Esophagus (tissue), 2 donors: ENCODE results near the gene ARID1A. TPM values are rescaled to one million over a fixed set of nuclear protein-coding genes. Genes with fewer than 3 reads are reported as not detected.
"Not testable (repeated sequence)": the region's sequence is repeated elsewhere in the genome, so short reads cannot be mapped to it uniquely, and the experiment has no call there.

Experiments used
- H3K27ac ChIP-seq, 2 donors: one replicate each; pipeline ENCODE4 v1.5.1; 2013; ENCODE audit warnings: low read depth in 2 of 2, mild to moderate bottlenecking in 2 of 2, inconsistent platforms in 1 of 2, low read length in 1 of 2, moderate library complexity in 1 of 2
- H3K27me3 ChIP-seq, 2 donors: one replicate each; pipeline ENCODE4 v1.6.1; 2013; ENCODE audit warnings: low read length in 2 of 2, control low read depth in 1 of 2, mild to moderate bottlenecking in 1 of 2; ENCODE audit not compliant: insufficient read depth in 2 of 2, control insufficient read depth in 1 of 2
- H3K36me3 ChIP-seq, 2 donors: one replicate each; pipeline ENCODE4 v1.6.1; 2013; ENCODE audit warnings: low read length in 1 of 2; ENCODE audit not compliant: control insufficient read depth in 2 of 2, insufficient read depth in 2 of 2
- H3K4me1 ChIP-seq, 2 donors: one replicate each; pipeline ENCODE4 v1.6.1; 2013; ENCODE audit warnings: low read length in 1 of 2; ENCODE audit not compliant: control insufficient read depth in 2 of 2, insufficient read depth in 2 of 2
- H3K4me3 ChIP-seq, 2 donors: one replicate each; pipeline ENCODE4 v1.5.1; 2013; ENCODE audit warnings: low read length in 2 of 2, mild to moderate bottlenecking in 2 of 2, low read depth in 1 of 2, moderate library complexity in 1 of 2
- H3K9me3 ChIP-seq, 2 donors: one replicate each; pipeline ENCODE4 v1.6.1; 2013; ENCODE audit warnings: mild to moderate bottlenecking in 2 of 2, low read depth in 1 of 2, low read length in 1 of 2, moderate library complexity in 1 of 2; ENCODE audit not compliant: control insufficient read depth in 2 of 2, insufficient read depth in 1 of 2
- WGBS, 2 donors: extraction: QIAGEN DNeasy Blood & Tissue Kit; methylation state at CpG; one replicate each; pipeline ENCODE4 v1.1.7; 2013; 5-methylcytosine and 5-hydroxymethylcytosine counted together
- polyA plus RNA-seq, 2 donors: library from polyadenylated mRNA; stranded (reverse); fragments of 200-250 nt; gene quantifications; one replicate each; pipeline ENCODE4 v1.2.3, GENCODE V29; 2013
- donor health status: healthy with polysubstance abuse.
- donor health status: Bipolar disorder and iron deficiency.

The ARID1A gene
- polyA plus RNA-seq, 2 donors, result 15.9 to 17.8 TPM

DNA sequence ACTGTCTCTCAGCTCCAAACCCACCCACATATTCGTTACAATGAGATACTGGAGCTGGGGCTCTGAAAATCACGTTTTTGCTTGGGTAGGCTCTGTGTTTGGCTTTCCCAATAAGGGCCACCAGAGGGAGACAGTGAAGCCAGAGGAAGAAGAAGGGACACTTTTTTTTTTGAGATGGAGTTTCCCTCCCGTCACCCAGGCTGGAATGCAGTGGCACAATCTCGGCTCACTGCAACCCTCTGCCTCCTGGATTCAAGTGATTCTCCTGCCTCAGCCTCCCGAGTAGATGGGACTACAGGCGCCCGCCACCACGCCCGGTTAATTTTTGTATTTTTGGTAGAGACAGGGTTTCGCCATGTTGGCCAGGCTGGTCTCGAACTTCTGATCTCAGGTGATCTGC is 114.3 kb downstream of the ARID1A start:
- H3K27ac ChIP-seq, H3K4me3 ChIP-seq, H3K4me1 ChIP-seq, H3K9me3 ChIP-seq, H3K36me3 ChIP-seq, H3K27me3 ChIP-seq: not testable (repeated sequence)
- 55% methylated on average over 11 of the region's 11 CpGs for WGBS, 2 donors

DNA sequence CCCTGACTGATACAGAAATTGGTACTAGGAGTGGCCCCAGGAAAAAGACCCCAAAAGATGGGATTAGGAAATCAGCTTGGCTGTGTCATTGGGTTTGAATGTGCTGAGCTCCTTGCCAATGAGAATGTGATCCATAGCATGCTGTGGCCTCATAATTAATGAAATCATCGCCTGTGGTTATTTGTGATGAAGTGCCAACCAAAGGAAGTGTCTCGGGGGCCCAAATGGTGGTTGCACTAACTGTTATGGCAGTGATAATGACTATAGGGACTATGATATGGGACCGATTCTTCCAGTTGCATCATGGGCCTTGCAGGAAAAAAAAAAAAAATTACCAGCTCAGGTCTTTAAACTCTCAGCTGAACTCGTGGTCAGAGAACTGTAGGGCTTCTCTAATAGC is 115.2 kb downstream of the ARID1A start:
- WGBS, 2 donors, result 74 to 79% methylated on average over 4 of the region's 4 CpGs
- no peaks in the 10 kb centered on the region for H3K9me3 ChIP-seq

DNA sequence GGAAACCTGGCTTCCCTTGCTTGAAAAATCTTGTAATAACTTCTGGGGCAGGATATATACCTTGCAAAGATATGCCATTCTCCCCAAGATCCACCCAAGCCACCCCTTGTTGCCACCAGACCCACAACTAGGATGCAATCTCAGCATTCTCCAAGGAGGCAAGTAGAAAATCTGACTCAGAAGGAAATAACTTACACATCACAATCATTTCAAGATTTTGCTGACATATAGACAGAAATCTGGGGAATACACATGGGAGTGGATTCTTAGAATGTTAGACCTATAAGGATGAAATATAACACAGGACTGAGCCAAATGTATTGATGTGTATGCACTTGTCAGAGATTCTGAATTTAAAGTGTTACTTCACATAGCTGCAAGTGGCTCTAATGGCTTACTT is 115.9 kb downstream of the ARID1A start:
- Histone ChIP-seq H3K9me3 (no peaks in the 10 kb centered on the region), H3K4me1 (no peaks in the 10 kb centered on the region), H3K27me3 (no peaks in the 10 kb centered on the region), H3K4me3 (no peak overlapping the region), H3K27ac (no peak overlapping the region), H3K36me3 (no peaks in the 10 kb centered on the region)

More for the DNA sequence above, 115.2 kb downstream of the ARID1A start:
- Histone ChIP-seq H3K27me3 (no peaks in the 10 kb centered on the region), H3K4me1 (no peaks in the 10 kb centered on the region), H3K36me3 (no peaks in the 10 kb centered on the region), H3K4me3 (no peak overlapping the region), H3K27ac (no peak overlapping the region)

DNA sequence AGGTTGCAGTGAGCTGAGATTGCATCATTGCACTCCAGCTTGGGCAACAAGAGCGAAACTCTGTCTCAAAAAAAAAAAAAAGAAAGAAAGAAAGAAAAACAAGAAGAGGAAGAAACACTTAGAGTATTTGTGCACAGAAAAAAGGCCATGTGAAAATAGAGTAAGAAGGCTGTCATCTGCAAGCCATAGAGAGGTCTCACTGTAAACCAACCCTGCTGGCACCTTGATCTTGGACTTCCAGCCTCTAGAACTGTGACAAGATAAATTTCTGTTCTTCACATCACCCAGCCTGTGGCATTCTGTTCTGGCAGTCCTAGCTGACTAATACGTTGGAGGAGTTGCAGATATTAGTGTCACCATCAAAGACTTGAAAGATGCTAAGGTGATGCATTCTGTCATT is 118.6 kb downstream of the ARID1A start:
- H3K4me1 ChIP-seq, result no peaks in the 10 kb centered on the region
- no peaks in the 10 kb centered on the region for H3K27me3 ChIP-seq
- H3K27ac ChIP-seq, result no peak overlapping the region
- 91 to 92% methylated on average over 2 of the region's 2 CpGs for WGBS, 2 donors
- H3K4me3 ChIP-seq, result no peak overlapping the region
- H3K9me3 ChIP-seq, result no peaks in the 10 kb centered on the region
- H3K36me3 ChIP-seq, result no peaks in the 10 kb centered on the region

GRCh38 chr1:26814893-26815292 is 119.1 kb downstream of the ARID1A start:
- 82 to 91% methylated on average over 3 of the region's 3 CpGs for WGBS, 2 donors
- Histone ChIP-seq H3K36me3 (no peaks in the 10 kb centered on the region), H3K27ac (no peak overlapping the region), H3K27me3 (no peaks in the 10 kb centered on the region), H3K4me3 (no peak overlapping the region), H3K4me1 (no peaks in the 10 kb centered on the region), H3K9me3 (no peaks in the 10 kb centered on the region)

DNA sequence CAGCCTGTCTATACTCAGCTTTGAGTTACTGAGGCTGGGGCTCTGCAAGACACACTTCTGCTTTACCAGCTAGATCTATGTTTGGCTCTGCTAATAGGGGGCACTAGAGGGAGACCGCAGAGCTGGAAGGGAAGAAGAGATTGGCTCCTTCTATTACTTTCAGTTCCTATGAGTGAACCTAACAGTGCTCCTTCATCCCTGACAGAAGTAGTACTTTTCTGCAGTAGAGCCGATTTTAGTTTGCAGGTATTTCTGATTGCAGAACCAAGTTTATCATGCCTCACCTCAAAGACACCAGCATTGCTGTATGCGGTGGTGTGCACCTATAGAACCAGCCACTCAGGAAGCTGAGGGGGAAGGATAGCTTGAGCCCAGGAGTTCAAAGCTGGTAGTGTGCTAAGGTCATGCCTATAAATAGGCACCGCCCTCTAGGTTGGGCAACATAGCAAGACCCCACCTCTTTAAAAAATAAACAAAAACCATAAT is 125.0 kb downstream of the ARID1A start:
- Histone ChIP-seq H3K36me3 (no peaks in the 10 kb centered on the region), H3K27ac (no peak overlapping the region), H3K4me3 (no peak overlapping the region), H3K9me3 (no peaks in the 10 kb centered on the region), H3K27me3 (no peaks in the 10 kb centered on the region), H3K4me1 (no peaks in the 10 kb centered on the region)
- WGBS, 2 donors, result 60% methylated on average over 4 of the region's 4 CpGs

- H3K36me3 ChIP-seq, result no peaks in the 10 kb centered on the region
- no peaks in the 10 kb centered on the region for H3K9me3 ChIP-seq
- H3K27me3 ChIP-seq, result no peaks in the 10 kb centered on the region
- no peak overlapping the region for H3K27ac ChIP-seq
- H3K4me1 ChIP-seq, result peaks cover 0 to 9% of the 10 kb centered on the region in 2 donors
- no peak overlapping the region for H3K4me3 ChIP-seq
- WGBS, 2 donors, result 94 to 96% methylated on average over 4 of the region's 4 CpGs
Measured at GRCh38 chr1:26822737-26823395, 127.1 kb downstream of the ARID1A start.

DNA sequence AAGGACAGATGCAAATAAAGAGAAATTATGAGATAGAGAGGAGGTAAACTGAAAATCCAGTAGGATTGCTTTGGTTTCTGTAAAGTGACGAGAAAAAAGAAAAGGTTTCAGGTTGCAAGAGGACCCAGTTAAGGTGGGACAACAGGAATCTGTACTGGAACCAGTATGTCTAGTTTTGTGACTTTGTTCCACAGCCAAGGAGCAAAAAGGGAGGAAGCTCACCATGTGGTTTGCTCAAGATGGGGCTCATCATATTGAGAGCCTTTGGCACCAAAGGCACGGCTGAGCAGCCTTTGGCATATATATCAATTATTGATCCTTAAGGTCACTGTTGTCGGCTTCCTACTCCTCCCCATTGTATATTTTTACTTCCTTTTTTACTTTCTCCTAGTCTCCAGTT is 128.9 kb downstream of the ARID1A start:
- peak overlapping the region; percentile 77 to 95 for H3K27ac ChIP-seq
- H3K36me3 ChIP-seq, result no peaks in the 10 kb centered on the region
- no peaks in the 10 kb centered on the region for H3K9me3 ChIP-seq
- no peak overlapping the region for H3K4me3 ChIP-seq
- WGBS, 2 donors, result 58 to 59% methylated on average over 3 of the region's 3 CpGs
- H3K4me1 ChIP-seq, result peaks cover 0 to 18% of the 10 kb centered on the region in 2 donors
- H3K27me3 ChIP-seq, result no peaks in the 10 kb centered on the region

DNA sequence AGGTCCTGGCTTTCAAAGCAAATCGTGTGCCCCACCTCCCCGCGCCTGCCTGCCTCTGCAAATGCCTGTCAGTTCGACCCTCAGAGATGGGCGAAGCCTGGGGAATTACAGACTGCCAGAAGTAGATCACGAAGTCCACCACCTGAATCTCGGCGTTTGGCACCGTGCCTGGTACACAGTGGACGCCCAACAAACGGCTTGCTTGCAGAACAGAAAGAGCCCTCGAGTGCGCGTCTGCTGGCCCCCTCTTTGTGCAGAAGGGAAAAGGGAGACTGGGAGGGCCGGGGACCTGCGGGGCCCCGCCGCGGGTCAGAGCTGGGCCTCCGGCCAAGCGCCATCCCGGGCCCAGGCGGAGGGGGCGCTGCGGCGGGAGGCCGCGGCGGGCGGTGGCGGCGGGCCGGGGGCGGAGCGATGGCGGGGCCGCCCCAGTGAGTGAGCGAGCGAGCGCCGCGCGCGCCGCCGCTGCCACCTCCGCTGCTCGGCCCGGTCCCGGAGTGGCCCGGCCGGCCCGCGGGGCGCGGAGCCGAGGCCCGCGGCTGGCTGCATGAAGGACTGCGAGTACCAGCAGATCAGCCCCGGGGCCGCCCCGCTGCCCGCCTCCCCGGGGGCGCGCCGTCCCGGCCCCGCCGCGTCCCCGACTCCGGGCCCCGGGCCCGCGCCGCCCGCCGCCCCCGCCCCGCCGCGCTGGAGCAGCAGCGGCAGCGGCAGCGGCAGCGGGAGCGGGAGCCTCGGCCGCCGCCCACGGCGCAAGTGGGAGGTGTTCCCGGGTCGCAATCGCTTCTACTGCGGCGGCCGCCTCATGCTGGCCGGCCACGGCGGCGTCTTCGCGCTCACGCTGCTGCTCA is 130.7 kb downstream of the ARID1A start, which contains the start of gene ZDHHC18:
Gene ZDHHC18 (plus strand): TSS at position 428 of the 845 bp plus-strand sequence. CDS start 117 bp downstream, at position 545.
- peak within 1 kb of the TSS; percentile 77 to 95 for H3K27ac ChIP-seq
- peak within 1 kb of the TSS; percentile 70 to 89 for H3K4me3 ChIP-seq
- no peaks in the 10 kb centered on the region for H3K9me3 ChIP-seq
- WGBS, 2 donors, result 1% methylated on average over 54 to 107 of the region's 107 CpGs
- no peaks in the 10 kb centered on the region for H3K27me3 ChIP-seq
- H3K36me3 ChIP-seq, result peaks cover 0 to under 1% of the 10 kb centered on the region in 2 donors
- H3K4me1 ChIP-seq, result peaks cover 0 to 19% of the 10 kb centered on the region in 2 donors
